OCI-LY1 (cell line): ENCODE data around the gene SASH3.

Experiments
- EZH2 ChIP-seq: fragments of 200-600 bp; sonication (generic), shearing (Covaris generic); IDR thresholded peaks from 2 replicates; pipeline ENCODE4 v1.8.0; 2017; ENCODE audit warnings: borderline replicate concordance, mixed run types, mild to moderate bottlenecking, antibody characterized with exemption, low read length, moderate library complexity, mixed read lengths
- TF ChIP-seq, protein P1 (sequence below): fragments of 200-600 bp; sonication (generic), shearing (Covaris generic); IDR thresholded peaks from 2 replicates; pipeline ENCODE4 v1.5.1; 2017; ENCODE audit warnings: mild to moderate bottlenecking, antibody characterized with exemption, low read length, moderate library complexity, mixed read lengths

DNA sequence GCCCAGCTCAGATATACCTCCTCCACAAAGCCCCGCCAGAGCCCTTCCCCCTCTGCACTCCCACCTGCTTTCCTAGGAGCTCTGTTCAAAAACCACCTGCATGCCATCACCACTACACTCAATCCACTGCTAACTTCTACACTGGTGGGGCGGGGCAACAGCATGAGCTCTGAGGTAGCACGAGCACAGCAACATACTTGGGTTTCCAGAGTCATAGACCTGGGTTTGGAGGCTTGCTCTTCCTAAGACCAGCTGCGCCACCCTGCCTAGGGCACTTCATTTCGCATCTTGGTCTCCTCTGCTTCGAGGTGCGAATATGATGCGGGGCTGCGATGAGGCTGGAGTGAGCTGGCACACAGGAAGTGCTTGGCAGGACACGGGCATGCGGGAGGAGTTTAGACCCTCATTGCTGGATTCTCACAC is 3.6 kb downstream of the SASH3 start:
- TF ChIP-seq, protein P1, sequence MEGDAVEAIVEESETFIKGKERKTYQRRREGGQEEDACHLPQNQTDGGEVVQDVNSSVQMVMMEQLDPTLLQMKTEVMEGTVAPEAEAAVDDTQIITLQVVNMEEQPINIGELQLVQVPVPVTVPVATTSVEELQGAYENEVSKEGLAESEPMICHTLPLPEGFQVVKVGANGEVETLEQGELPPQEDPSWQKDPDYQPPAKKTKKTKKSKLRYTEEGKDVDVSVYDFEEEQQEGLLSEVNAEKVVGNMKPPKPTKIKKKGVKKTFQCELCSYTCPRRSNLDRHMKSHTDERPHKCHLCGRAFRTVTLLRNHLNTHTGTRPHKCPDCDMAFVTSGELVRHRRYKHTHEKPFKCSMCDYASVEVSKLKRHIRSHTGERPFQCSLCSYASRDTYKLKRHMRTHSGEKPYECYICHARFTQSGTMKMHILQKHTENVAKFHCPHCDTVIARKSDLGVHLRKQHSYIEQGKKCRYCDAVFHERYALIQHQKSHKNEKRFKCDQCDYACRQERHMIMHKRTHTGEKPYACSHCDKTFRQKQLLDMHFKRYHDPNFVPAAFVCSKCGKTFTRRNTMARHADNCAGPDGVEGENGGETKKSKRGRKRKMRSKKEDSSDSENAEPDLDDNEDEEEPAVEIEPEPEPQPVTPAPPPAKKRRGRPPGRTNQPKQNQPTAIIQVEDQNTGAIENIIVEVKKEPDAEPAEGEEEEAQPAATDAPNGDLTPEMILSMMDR = no peak
- no peak for TF ChIP-seq EZH2
